Sigmoid colon (tissue), 7 donors: ENCODE measurements around the gene SUGCT. TPM values are rescaled to one million over a fixed set of nuclear protein-coding genes. Genes with fewer than 3 reads are reported as not detected.

Experiments used
- DNase-seq: peaks from one replicate; pipeline ENCODE4 v3.0.0-alpha.2; 2019
- H3K27ac ChIP-seq, 4 donors: fragments of 200-600 bp; sonication (generic); one replicate each; pipeline ENCODE4 v1.5.1; 2016 to 2019; ENCODE audit warnings: mild to moderate bottlenecking in 1 of 4
- H3K27me3 ChIP-seq, 3 donors: fragments of 200-600 bp; sonication (generic); one replicate each; pipeline ENCODE4 v1.5.1; 2019; ENCODE audit warnings: mild to moderate bottlenecking in 1 of 3
- H3K36me3 ChIP-seq, 4 donors: fragments of 200-600 bp; sonication (generic); one replicate each; pipeline ENCODE4 v1.5.1; 2016 to 2019
- H3K4me1 ChIP-seq, 4 donors: fragments of 200-600 bp; sonication (generic); one replicate each; pipeline ENCODE4 v1.5.1; 2017 to 2019
- H3K4me3 ChIP-seq, 4 donors: fragments of 200-600 bp; sonication (generic); one replicate each; pipeline ENCODE4 v1.5.1; 2017 to 2019; ENCODE audit warnings: mild to moderate bottlenecking in 2 of 4, moderate library complexity in 1 of 4
- H3K9me3 ChIP-seq, 4 donors: fragments of 200-600 bp in 3 of 4; sonication (generic) in 3 of 4; one replicate each; pipeline versions ENCODE4 v1.5.1 to v1.6.1; 2013 to 2019
- EP300 ChIP-seq, 4 donors: sonication (generic); formaldehyde crosslinking; IDR thresholded peaks; one replicate each; pipeline ENCODE4 v1.6.1; 2017; ENCODE audit warnings: antibody characterized with exemption in 4 of 4
- POLR2A ChIP-seq, 2 donors: fragments of 450-650 bp; IDR thresholded peaks; one replicate each; pipeline ENCODE4 v1.6.1; 2016; ENCODE audit warnings: antibody characterized with exemption in 2 of 2, mild to moderate bottlenecking in 2 of 2, moderate library complexity in 2 of 2
- POLR2AphosphoS5 ChIP-seq, 4 donors: sonication (generic); formaldehyde crosslinking; IDR thresholded peaks; one replicate each; pipeline ENCODE4 v1.6.1; 2017; ENCODE audit warnings: antibody characterized with exemption in 4 of 4
- WGBS, 2 donors: extraction: QIAGEN DNeasy Blood & Tissue Kit; methylation state at CpG; one replicate each; pipeline ENCODE4 v1.1.7; 2013; 5-methylcytosine and 5-hydroxymethylcytosine counted together
- intact Hi-C: fragments of 100-400 bp; cut with DNase I; formaldehyde crosslinking; loops from one replicate; pipeline ENCODE4 v1.15.1; 2023
- polyA plus RNA-seq, 3 donors: library from polyadenylated mRNA; stranded (reverse); fragments of 200-250 nt; gene quantifications; one replicate each; pipeline ENCODE4 v1.2.3, GENCODE V29; 2013
- total RNA-seq, 4 donors: library from RNA; depleted of rRNA; stranded (reverse); fragments of >200 nt; gene quantifications; one replicate each; pipeline ENCODE4 v1.1.0, GENCODE V29; 2016
- TF ChIP-seq, protein P1 (sequence below), 4 experiments: fragments of 450-650 bp in 3 of 4; fragments of 200-600 bp in 1 of 4; IDR thresholded peaks; one replicate each; pipeline ENCODE4 v1.5.1; 2016 to 2019; ENCODE audit warnings: antibody characterized with exemption in 4 of 4, mild to moderate bottlenecking in 3 of 4, moderate library complexity in 2 of 4
- donor health status: healthy with polysubstance abuse.
- donor health status: Bipolar disorder and iron deficiency.
- donor health status: healthy.

Gene SUGCT
- total and polyA plus RNA-seq, 7 donors, result 2.3 to 25.9 (median 6.3) TPM

DNA sequence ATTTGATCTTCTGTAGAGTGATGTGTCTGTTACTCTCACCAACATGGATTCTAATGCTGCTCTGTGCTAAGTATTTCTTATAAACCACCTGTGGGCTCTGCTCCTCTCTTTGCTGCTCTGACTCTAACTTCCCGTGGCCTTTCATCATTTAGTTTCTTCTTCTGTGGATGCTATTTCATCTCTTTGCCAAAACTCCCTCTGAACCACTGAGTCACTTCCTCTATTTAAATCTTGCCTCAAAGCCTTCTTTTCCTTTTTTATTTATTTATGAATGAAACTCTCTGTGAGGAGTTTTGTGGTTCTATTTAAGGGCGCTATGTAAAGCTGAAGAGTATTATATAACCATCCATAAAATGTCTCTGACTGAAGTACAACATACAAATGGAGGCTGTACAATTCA lies 538.5 kb downstream of the SUGCT start:
- no peak overlapping the region for H3K4me3 ChIP-seq
- no peak for DNase-seq
- TF ChIP-seq POLR2A (IDR thresholded peaks at IDR 0.05) (no peak), POLR2AphosphoS5 (IDR thresholded peaks at IDR 0.05) (no peak), EP300 (IDR thresholded peaks at IDR 0.05) (no peak)
- TF ChIP-seq, protein P1, sequence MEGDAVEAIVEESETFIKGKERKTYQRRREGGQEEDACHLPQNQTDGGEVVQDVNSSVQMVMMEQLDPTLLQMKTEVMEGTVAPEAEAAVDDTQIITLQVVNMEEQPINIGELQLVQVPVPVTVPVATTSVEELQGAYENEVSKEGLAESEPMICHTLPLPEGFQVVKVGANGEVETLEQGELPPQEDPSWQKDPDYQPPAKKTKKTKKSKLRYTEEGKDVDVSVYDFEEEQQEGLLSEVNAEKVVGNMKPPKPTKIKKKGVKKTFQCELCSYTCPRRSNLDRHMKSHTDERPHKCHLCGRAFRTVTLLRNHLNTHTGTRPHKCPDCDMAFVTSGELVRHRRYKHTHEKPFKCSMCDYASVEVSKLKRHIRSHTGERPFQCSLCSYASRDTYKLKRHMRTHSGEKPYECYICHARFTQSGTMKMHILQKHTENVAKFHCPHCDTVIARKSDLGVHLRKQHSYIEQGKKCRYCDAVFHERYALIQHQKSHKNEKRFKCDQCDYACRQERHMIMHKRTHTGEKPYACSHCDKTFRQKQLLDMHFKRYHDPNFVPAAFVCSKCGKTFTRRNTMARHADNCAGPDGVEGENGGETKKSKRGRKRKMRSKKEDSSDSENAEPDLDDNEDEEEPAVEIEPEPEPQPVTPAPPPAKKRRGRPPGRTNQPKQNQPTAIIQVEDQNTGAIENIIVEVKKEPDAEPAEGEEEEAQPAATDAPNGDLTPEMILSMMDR (IDR thresholded peaks at IDR 0.05), result no peak
- no peak overlapping the region for H3K27ac ChIP-seq
- no peaks in the 10 kb centered on the region for H3K4me1 ChIP-seq
- intact Hi-C loops, result no loop called here
- H3K27me3 ChIP-seq, result no peaks in the 10 kb centered on the region
- WGBS, 2 donors, result 1 to 23% methylated on average over 2 of the region's 2 CpGs
- no peaks in the 10 kb centered on the region for H3K9me3 ChIP-seq
- H3K36me3 ChIP-seq, result no peaks in the 10 kb centered on the region

DNA sequence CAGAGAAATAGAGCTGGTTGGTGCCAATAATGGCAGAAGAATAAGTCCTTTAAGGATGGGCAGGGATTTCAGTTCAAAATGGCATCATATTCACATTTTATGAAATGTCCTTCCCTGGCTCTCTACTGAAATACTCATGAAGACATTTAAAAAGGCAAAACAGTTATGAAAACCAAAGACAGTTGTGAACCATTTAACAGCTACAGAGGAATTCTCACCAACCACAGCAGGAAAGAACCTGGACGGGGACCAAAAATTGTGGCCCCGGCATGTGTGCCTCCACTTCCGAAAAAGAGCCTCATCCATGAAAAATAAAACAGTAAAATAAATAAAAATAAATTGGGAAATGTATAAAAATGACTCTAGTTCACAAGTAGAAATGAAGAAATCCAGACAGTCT lies 539.5 kb downstream of the SUGCT start:
- 86 to 88% methylated on average over 3 of the region's 3 CpGs for WGBS, 2 donors
- TF ChIP-seq EP300 (IDR thresholded peaks at IDR 0.05), result no peak
- no peak for TF ChIP-seq POLR2A (IDR thresholded peaks at IDR 0.05)
- TF ChIP-seq, protein P1 (IDR thresholded peaks at IDR 0.05), result no peak
- TF ChIP-seq POLR2AphosphoS5 (IDR thresholded peaks at IDR 0.05), result no peak

DNA sequence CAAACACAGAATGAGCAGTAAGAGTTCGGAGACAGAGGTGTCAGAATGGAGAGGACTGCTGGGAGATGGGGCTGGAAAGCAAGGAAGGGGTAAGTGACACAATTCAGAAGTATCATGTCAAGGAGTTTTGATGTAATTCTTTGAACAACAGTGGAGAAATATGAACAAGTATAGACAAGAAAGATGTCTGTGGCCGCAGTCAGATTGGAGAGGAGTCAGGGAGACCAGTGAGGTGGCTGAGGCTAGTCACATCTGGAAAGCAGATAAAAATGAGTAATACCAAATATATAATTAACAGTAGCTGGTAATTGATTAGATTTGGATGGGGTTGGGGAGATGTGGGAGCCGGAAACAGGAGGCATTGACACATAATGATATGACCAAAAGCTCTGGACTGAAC lies 540.9 kb downstream of the SUGCT start:
- 93% methylated on average over 3 of the region's 3 CpGs for WGBS, 2 donors
- Histone ChIP-seq H3K9me3 (no peaks in the 10 kb centered on the region), H3K36me3 (no peaks in the 10 kb centered on the region), H3K4me1 (no peaks in the 10 kb centered on the region), H3K27ac (no peak overlapping the region), H3K4me3 (no peak overlapping the region), H3K27me3 (no peaks in the 10 kb centered on the region)
- DNase-seq, result no peak
- TF ChIP-seq POLR2AphosphoS5 (IDR thresholded peaks at IDR 0.05), result no peak
- no peak for TF ChIP-seq EP300 (IDR thresholded peaks at IDR 0.05)
- no peak for TF ChIP-seq POLR2A (IDR thresholded peaks at IDR 0.05)
- TF ChIP-seq, protein P1 (IDR thresholded peaks at IDR 0.05), result no peak
- intact Hi-C loops, result no loop called here

More for the DNA sequence above, 539.5 kb downstream of the SUGCT start:
- Histone ChIP-seq H3K27ac (no peak overlapping the region), H3K9me3 (no peaks in the 10 kb centered on the region), H3K4me3 (no peak overlapping the region), H3K27me3 (no peaks in the 10 kb centered on the region), H3K4me1 (no peaks in the 10 kb centered on the region), H3K36me3 (no peaks in the 10 kb centered on the region)
- DNase-seq, result no peak
- intact Hi-C loops, result no loop called here

DNA sequence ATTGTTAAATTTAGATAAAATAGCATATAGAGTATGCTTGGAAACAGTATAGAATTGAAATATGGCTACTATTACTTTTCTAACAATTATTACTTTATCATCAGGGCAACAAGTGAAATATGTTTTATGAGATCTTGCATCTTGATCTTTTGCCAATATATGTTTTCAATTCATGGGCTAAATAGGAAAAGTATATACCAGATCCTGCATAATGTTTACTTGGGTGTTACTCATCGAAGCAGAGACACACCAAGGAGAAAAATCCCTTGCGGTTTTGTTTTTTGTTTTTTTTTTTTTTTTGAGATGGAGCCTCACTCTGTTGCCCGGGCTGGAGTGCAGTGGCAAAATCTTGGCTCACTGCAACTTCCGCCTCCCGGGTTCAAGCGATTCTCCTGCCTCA lies 541.4 kb downstream of the SUGCT start:
- 92 to 94% methylated on average over 6 of the region's 6 CpGs for WGBS, 2 donors
- no peaks in the 10 kb centered on the region for H3K27me3 ChIP-seq
- no peaks in the 10 kb centered on the region for H3K9me3 ChIP-seq
- H3K27ac ChIP-seq, result no peak overlapping the region
- TF ChIP-seq POLR2A (IDR thresholded peaks at IDR 0.05), result no peak
- TF ChIP-seq EP300 (IDR thresholded peaks at IDR 0.05), result no peak
- TF ChIP-seq, protein P1 (IDR thresholded peaks at IDR 0.05), result no peak
- no peak for TF ChIP-seq POLR2AphosphoS5 (IDR thresholded peaks at IDR 0.05)
- intact Hi-C loops, result no loop called here
- no peaks in the 10 kb centered on the region for H3K36me3 ChIP-seq
- no peaks in the 10 kb centered on the region for H3K4me1 ChIP-seq
- no peak overlapping the region for H3K4me3 ChIP-seq
- no peak for DNase-seq

DNA sequence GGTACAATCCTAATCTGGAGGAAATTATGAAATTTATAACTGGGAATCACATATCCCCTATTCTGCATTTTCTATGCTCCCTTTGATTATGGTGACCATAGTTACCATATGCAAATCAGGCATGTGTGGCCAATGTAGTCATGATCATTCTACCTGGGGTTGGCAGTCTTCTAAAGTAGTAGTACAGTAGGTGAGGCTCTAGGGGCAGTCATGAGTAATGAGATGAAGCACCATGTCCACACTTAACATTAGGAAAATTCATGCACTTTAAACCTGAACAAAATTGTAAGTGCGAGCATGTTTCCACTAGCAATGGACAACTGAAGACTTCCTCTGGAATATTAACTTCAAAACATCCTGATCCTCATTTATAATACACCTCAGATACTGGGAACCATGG lies 545.9 kb downstream of the SUGCT start:
- Histone ChIP-seq H3K4me1 (peaks cover 0 to 6% (median 0%) of the 10 kb centered on the region in 4 donors), H3K9me3 (no peaks in the 10 kb centered on the region), H3K36me3 (no peaks in the 10 kb centered on the region), H3K4me3 (no peak overlapping the region), H3K27ac (no peak overlapping the region), H3K27me3 (no peaks in the 10 kb centered on the region)
- no peak for TF ChIP-seq POLR2A (IDR thresholded peaks at IDR 0.05)
- no peak for TF ChIP-seq EP300 (IDR thresholded peaks at IDR 0.05)
- TF ChIP-seq POLR2AphosphoS5 (IDR thresholded peaks at IDR 0.05), result no peak
- TF ChIP-seq, protein P1 (IDR thresholded peaks at IDR 0.05), result peak in 1 of 4 experiments; percentile 20
- intact Hi-C loops, result no loop called here
- WGBS, 2 donors, result 93 to 95% methylated on average over 1 of the region's 1 CpG
- no peak for DNase-seq
